ENCODE data around the gene ALPP.

ALPP gene

DNA sequence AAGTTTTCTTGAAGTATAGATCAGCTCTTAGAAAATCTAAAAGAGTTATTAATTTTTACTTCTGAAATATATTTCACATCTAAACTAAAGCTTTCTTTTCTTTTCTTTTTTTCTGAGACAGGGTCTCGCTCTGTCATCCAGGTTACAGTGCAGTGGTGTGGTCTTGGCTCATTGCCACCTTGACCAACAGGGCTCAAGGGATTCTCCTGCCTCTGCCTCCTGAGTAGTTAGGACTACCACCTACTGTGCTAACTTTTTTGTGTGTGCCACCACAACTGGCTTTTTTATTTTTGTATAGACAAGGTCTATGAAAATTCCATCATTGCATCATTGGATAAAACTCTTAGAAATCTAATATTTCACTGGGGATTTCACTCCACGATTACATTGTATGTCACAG, 18.1 kb downstream of the ALPP start:
- DNase-seq (ENCODE audit: low read depth, low spot score) = no peak
- CTCF ChIA-PET = interaction anchor here (1.0 kb wide), 1 partner anchor 69 kb away, joined by 3 read pairs; no protein-coding TSS in a partner anchor
- H3K4me3 ChIP-seq (ENCODE audit: low read depth, low read length) = no peak overlapping the region
- POLR2A ChIA-PET = no interaction called here
- TF ChIP-seq, protein P1, sequence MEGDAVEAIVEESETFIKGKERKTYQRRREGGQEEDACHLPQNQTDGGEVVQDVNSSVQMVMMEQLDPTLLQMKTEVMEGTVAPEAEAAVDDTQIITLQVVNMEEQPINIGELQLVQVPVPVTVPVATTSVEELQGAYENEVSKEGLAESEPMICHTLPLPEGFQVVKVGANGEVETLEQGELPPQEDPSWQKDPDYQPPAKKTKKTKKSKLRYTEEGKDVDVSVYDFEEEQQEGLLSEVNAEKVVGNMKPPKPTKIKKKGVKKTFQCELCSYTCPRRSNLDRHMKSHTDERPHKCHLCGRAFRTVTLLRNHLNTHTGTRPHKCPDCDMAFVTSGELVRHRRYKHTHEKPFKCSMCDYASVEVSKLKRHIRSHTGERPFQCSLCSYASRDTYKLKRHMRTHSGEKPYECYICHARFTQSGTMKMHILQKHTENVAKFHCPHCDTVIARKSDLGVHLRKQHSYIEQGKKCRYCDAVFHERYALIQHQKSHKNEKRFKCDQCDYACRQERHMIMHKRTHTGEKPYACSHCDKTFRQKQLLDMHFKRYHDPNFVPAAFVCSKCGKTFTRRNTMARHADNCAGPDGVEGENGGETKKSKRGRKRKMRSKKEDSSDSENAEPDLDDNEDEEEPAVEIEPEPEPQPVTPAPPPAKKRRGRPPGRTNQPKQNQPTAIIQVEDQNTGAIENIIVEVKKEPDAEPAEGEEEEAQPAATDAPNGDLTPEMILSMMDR (IDR thresholded peaks at IDR 0.05; ENCODE audit: insufficient read depth, low read length, missing control alignments) = no peak

DNA sequence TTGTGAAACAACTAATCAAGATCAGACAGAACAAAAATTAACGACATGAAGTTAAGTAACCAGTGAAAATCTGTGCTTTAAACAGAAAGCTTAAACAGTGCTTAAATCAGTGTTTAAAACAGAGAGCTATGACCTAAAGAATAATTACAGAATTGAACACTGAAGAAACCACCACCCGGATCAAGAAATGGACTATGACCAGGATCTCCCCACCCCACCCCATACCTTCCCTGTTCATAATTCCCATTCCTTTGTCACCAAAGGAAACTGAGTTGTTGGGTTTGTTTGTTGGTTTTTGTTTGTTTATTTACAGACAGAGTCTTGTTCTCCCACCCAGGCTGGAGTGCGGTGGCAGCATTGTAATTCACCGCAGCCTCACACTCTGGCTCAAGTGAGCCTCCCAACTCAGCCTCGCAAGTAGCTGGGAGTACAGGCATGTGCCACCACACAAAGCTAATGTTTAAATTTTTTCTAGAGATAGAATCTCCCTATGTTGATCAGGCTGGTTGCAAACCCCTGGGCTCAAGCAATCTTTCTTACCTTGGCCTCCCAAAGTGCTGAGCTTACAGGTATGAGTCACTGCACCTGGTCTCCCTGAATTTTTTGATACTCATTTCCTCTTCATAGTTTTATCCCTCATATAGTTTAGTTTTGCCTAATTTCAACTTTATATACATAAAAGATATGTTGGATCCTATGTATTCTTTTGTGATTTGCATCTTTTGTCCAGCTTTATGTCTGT, 19.9 kb downstream of the ALPP start:
- no peak overlapping the region for H3K4me3 ChIP-seq (ENCODE audit: low read depth, low read length)
- TF ChIP-seq, protein P1 (IDR thresholded peaks at IDR 0.05; ENCODE audit: insufficient read depth, low read length, missing control alignments) = no peak
- POLR2A ChIA-PET = no interaction called here
- no peak for DNase-seq (ENCODE audit: low read depth, low spot score)
- CTCF ChIA-PET = no interaction called here

GRCh38 chr2:232400256-232401015, 21.9 kb downstream of the ALPP start:
- TF ChIP-seq, protein P1 (IDR thresholded peaks at IDR 0.05; ENCODE audit: insufficient read depth, low read length, missing control alignments) = no peak
- DNase-seq (ENCODE audit: low read depth, low spot score) = no peak
- H3K4me3 ChIP-seq (ENCODE audit: low read depth, low read length) = no peak overlapping the region
- CTCF ChIA-PET = interaction anchor here (0.8 to 1.0 kb wide), 2 partner anchors 9 to 39 kb away, joined by 3 to 4 read pairs; no protein-coding TSS in a partner anchor
- POLR2A ChIA-PET = no interaction called here

DNA sequence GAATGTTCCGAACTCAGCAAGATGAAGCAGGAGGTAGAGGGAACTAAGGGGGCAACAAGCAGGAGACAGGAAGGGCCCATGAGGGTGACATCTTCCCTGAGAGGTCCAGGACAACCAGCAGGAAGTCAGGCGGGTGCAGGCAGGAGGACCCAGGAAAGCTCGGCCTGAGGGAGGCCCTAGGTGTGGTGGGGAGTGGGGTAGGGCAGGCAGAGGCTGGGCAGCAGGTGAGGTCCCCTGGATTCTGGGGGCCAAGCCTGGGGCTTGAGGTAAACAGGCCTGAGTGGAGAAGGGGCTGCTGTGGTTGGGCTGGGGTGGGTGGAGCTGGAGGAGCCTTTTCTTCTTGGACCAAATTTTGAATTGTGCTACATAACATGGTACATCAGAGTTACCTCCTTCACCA, 24.0 kb downstream of the ALPP start:
- POLR2A ChIA-PET = no interaction called here
- TF ChIP-seq, protein P1 (IDR thresholded peaks at IDR 0.05; ENCODE audit: insufficient read depth, low read length, missing control alignments) = no peak
- H3K4me3 ChIP-seq (ENCODE audit: low read depth, low read length) = no peak overlapping the region
- DNase-seq (ENCODE audit: low read depth, low spot score) = no peak
- CTCF ChIA-PET = no interaction called here

GRCh38 chr2:232405943-232406510, 27.5 kb downstream of the ALPP start:
- CTCF ChIA-PET = interaction anchor here (0.6 to 1.3 kb wide), 2 partner anchors 185 to 504 kb away, joined by 3 to 4 read pairs; no protein-coding TSS in a partner anchor

More at GRCh38 chr2:232405943-232406510, 27.5 kb downstream of the ALPP start:
- no peak for DNase-seq (ENCODE audit: low read depth, low spot score)
- no peak overlapping the region for H3K4me3 ChIP-seq (ENCODE audit: low read depth, low read length)
- TF ChIP-seq, protein P1 (IDR thresholded peaks at IDR 0.05; ENCODE audit: insufficient read depth, low read length, missing control alignments) = no peak
- POLR2A ChIA-PET = no interaction called here
